Measurements from ENCODE around the gene CYFIP1. TPM values are rescaled to one million over a fixed set of nuclear protein-coding genes. Genes with fewer than 3 reads are reported as not detected.

The CYFIP1 gene
- total RNA-seq, 1 experiment from 2014 or later: 112 TPM

GRCh38 chr15:22961762-22962161 is 18.4 kb downstream of the CYFIP1 start:
- no TSS peak for BruUV-seq (replicated peaks)
- DNase-seq (ENCODE audit: low spot score): no peak
- Histone ChIP-seq H3K4me3 (ENCODE audit: low read depth, low read length, poor library complexity, severe bottlenecking) (no peak overlapping the region), H3K27ac (ENCODE audit: low read depth, low read length, poor library complexity, severe bottlenecking) (no peak overlapping the region), H3K27me3 (replicated peaks; ENCODE audit: insufficient read depth, low read depth, low read length, poor library complexity) (no peaks in the 10 kb centered on the region), H3K4me1 (ENCODE audit: insufficient read depth, low read length, poor library complexity, severe bottlenecking) (no peaks in the 10 kb centered on the region), H3K9me3 (ENCODE audit: low read depth, low read length, poor library complexity, severe bottlenecking) (no peaks in the 10 kb centered on the region), H3K36me3 (ENCODE audit: insufficient read depth, low read length, poor library complexity, severe bottlenecking) (no peaks in the 10 kb centered on the region)
- CTCF ChIA-PET: no interaction called here
- intact Hi-C loops (cut with micrococcal nuclease; ENCODE audit: unreplicated experiment): no loop called here
- POLR2A ChIA-PET (ENCODE audit: low non-redundant PET): no interaction called here
- TF ChIP-seq EZH2 (IDR thresholded peaks at IDR 0.05; ENCODE audit: borderline replicate concordance, low read depth, low read length, poor library complexity, severe bottlenecking) (no peak), CTCF (conservative IDR thresholded peaks at IDR 0.05; ENCODE audit: low read depth, low read length) (no peak)

DNA sequence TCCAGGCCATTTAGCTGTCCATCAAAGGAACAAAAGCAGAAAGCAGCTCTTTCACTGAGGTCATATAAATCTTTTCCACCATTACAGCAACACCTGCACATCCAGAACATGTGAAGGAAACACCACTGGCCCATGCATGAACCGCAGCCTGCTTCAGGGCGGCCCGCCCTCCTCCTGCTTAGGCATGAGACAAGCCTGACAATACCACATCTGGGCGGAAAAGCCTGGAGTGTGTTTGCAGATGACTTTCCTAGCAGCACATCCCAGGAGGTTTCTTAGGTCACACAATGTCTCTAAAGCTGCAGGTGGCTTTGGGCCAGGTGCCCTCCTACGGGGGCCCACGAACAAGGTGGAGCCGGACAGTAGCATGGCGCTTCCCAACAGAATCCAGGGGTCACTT is 19.6 kb downstream of the CYFIP1 start:
- ChIA-PET CTCF (no interaction called here), POLR2A (ENCODE audit: low non-redundant PET) (no interaction called here)
- Histone ChIP-seq H3K27me3 (replicated peaks; ENCODE audit: insufficient read depth, low read depth, low read length, poor library complexity) (no peaks in the 10 kb centered on the region), H3K4me1 (ENCODE audit: insufficient read depth, low read length, poor library complexity, severe bottlenecking) (no peaks in the 10 kb centered on the region), H3K36me3 (ENCODE audit: insufficient read depth, low read length, poor library complexity, severe bottlenecking) (no peaks in the 10 kb centered on the region), H3K9me3 (ENCODE audit: low read depth, low read length, poor library complexity, severe bottlenecking) (no peaks in the 10 kb centered on the region), H3K27ac (ENCODE audit: low read depth, low read length, poor library complexity, severe bottlenecking) (no peak overlapping the region), H3K4me3 (ENCODE audit: low read depth, low read length, poor library complexity, severe bottlenecking) (no peak overlapping the region)
- BruUV-seq (replicated peaks): no TSS peak
- TF ChIP-seq EZH2 (IDR thresholded peaks at IDR 0.05; ENCODE audit: borderline replicate concordance, low read depth, low read length, poor library complexity, severe bottlenecking): no peak
- no peak for TF ChIP-seq CTCF (conservative IDR thresholded peaks at IDR 0.05; ENCODE audit: low read depth, low read length)
- no peak for DNase-seq (ENCODE audit: low spot score)
- intact Hi-C loops (cut with micrococcal nuclease; ENCODE audit: unreplicated experiment): no loop called here

DNA sequence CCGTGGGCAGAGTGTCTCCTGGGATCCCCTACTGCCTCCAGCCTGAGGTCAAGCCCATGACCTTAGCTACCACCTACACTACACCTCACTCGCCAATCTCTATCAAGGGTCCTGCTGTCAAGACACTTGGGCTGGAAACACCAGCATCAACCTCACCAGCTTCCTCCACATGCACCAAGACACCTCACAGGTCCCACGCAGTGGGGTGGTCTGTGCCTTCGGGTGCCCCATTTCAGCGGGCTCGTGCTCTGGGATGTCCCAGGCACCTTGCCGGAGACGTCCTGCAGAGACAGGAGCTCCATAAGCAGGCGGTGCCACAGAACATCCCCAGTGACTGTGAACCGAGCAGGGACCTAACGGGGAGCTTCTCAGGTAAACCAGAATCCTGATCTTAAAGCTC is 20.0 kb downstream of the CYFIP1 start:
- intact Hi-C loops (cut with micrococcal nuclease; ENCODE audit: unreplicated experiment): no loop called here
- POLR2A ChIA-PET (ENCODE audit: low non-redundant PET): no interaction called here
- Histone ChIP-seq H3K4me3 (ENCODE audit: low read depth, low read length, poor library complexity, severe bottlenecking) (no peak overlapping the region), H3K27ac (ENCODE audit: low read depth, low read length, poor library complexity, severe bottlenecking) (no peak overlapping the region), H3K9me3 (ENCODE audit: low read depth, low read length, poor library complexity, severe bottlenecking) (no peaks in the 10 kb centered on the region), H3K36me3 (ENCODE audit: insufficient read depth, low read length, poor library complexity, severe bottlenecking) (no peaks in the 10 kb centered on the region), H3K27me3 (replicated peaks; ENCODE audit: insufficient read depth, low read depth, low read length, poor library complexity) (no peaks in the 10 kb centered on the region), H3K4me1 (ENCODE audit: insufficient read depth, low read length, poor library complexity, severe bottlenecking) (no peaks in the 10 kb centered on the region)
- no TSS peak for BruUV-seq (replicated peaks)
- no peak for DNase-seq (ENCODE audit: low spot score)
- CTCF ChIA-PET: no interaction called here
- TF ChIP-seq CTCF (conservative IDR thresholded peaks at IDR 0.05; ENCODE audit: low read depth, low read length) (no peak), EZH2 (IDR thresholded peaks at IDR 0.05; ENCODE audit: borderline replicate concordance, low read depth, low read length, poor library complexity, severe bottlenecking) (no peak)
